SK-N-SH treated with all-trans-retinoic acid at 6 μM for 48 hours (cell line): ENCODE data around the gene ARSB.

Experiments used
- ATAC-seq: fragments of 200-7000 bp; cut with Tn5 transposase; 3 replicates; pipeline ENCODE4 v1.9.1; 2020; ENCODE audit warnings: mild to moderate bottlenecking, moderate library complexity
- ARNTL ChIP-seq: fragments of 450-650 bp; formaldehyde crosslinking; IDR thresholded peaks from 2 replicates; pipeline ENCODE4 v1.5.0; 2020; ENCODE audit warnings: low read depth, mild to moderate bottlenecking, moderate library complexity, borderline replicate concordance
- ESRRG ChIP-seq: fragments of 250-450 bp; sonication (Bioruptor Pico); IDR thresholded peaks from 2 replicates; pipeline ENCODE4 v1.6.1; 2021; ENCODE audit warnings: mild to moderate bottlenecking
- GLIS3 ChIP-seq: fragments of 250-450 bp; sonication (Bioruptor Pico); IDR thresholded peaks from 2 replicates; pipeline ENCODE4 v1.5.0; 2020; ENCODE audit warnings: mild to moderate bottlenecking, moderate library complexity
- RARB ChIP-seq: fragments of 250-450 bp; sonication (Bioruptor Pico); IDR thresholded peaks from 2 replicates; pipeline ENCODE4 v1.8.0; 2021; ENCODE audit warnings: mild to moderate bottlenecking, moderate library complexity
- SNAI2 ChIP-seq: fragments of 250-450 bp; sonication (Bioruptor Pico); IDR thresholded peaks from 2 replicates; pipeline ENCODE4 v1.5.0; 2020; ENCODE audit warnings: mild to moderate bottlenecking, moderate library complexity
- TCF4 ChIP-seq: fragments of 250-450 bp; sonication (Bioruptor Pico); IDR thresholded peaks from 2 replicates; pipeline ENCODE4 v1.8.0; 2021; ENCODE audit warnings: mild to moderate bottlenecking, moderate library complexity, borderline replicate concordance
- TOX ChIP-seq: fragments of 250-450 bp; sonication (Bioruptor Pico); IDR thresholded peaks from 2 replicates; pipeline ENCODE4 v1.8.0; 2021; ENCODE audit warnings: mild to moderate bottlenecking, moderate library complexity, borderline replicate concordance
- ZC3H10 ChIP-seq: fragments of 250-450 bp; sonication (Bioruptor Pico); IDR thresholded peaks from 2 replicates; pipeline ENCODE4 v1.5.1; 2021; ENCODE audit warnings: mild to moderate bottlenecking, moderate library complexity
- ZFP3 ChIP-seq: fragments of 250-450 bp; sonication (Bioruptor Pico); IDR thresholded peaks from 2 replicates; pipeline ENCODE4 v1.5.0; 2020; ENCODE audit warnings: mild to moderate bottlenecking, moderate library complexity
- ZNF70 ChIP-seq: fragments of 450-650 bp; formaldehyde crosslinking; IDR thresholded peaks from 2 replicates; pipeline ENCODE4 v1.5.0; 2020; ENCODE audit warnings: mild to moderate bottlenecking, moderate library complexity
- TF ChIP-seq, protein P1 (sequence below): fragments of 250-450 bp; sonication (Bioruptor Pico); IDR thresholded peaks from 2 replicates; pipeline ENCODE4 v1.5.1; 2020; ENCODE audit warnings: low read depth, mild to moderate bottlenecking, moderate library complexity
- TF ChIP-seq, protein P2 (sequence below): fragments of 250-450 bp; sonication (Bioruptor Pico); IDR thresholded peaks from 2 replicates; pipeline ENCODE4 v1.5.1; 2021; ENCODE audit warnings: mild to moderate bottlenecking, moderate library complexity

Gene ARSB

DNA sequence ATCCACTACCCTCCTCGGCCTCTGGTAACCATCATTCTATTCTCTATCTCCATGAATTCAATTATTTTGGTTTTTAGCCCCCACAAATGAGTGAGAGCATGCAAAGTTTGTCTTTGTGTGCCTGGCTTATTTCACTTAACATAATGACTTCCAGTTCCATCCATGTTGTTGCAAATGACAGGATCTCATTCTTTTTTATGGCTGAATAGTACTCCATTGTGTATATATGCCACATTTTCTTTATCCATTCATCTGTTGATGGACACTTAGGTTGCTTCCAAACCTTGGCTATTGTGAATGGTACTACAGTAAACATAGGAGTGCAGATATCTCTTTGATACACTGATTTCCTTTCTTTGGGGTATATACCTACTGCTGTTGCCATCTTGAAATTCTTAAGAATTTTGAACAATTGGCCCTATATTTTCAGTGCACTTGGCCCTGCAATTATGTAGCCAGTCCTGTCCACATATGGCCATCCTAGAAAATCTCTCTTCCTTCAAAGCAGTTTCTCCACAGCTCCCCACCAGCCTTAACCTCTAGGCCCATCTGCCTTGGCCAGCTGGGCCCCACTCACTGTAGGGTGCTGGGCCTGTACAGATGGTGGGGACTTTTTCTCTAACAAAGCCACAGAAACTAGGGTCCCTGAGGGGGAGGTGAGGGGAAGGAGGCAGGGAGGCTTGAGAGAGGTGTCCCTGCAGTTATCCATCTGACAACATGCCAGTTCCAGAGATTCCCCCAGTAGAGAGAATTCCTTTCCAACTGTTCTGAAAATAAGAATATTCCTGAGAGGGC is 254.6 kb downstream of the ARSB start:
- TF ChIP-seq ESRRG (CRISPR knock-in tag), result no peak
- TF ChIP-seq TCF4 (CRISPR knock-in tag), result no peak
- no peak for TF ChIP-seq ZNF70 (CRISPR knock-in tag)
- TF ChIP-seq ARNTL (CRISPR knock-in tag), result no peak
- TF ChIP-seq, protein P1, sequence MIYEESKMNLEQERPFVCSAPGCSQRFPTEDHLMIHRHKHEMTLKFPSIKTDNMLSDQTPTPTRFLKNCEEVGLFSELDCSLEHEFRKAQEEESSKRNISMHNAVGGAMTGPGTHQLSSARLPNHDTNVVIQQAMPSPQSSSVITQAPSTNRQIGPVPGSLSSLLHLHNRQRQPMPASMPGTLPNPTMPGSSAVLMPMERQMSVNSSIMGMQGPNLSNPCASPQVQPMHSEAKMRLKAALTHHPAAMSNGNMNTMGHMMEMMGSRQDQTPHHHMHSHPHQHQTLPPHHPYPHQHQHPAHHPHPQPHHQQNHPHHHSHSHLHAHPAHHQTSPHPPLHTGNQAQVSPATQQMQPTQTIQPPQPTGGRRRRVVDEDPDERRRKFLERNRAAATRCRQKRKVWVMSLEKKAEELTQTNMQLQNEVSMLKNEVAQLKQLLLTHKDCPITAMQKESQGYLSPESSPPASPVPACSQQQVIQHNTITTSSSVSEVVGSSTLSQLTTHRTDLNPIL (CRISPR knock-in tag), result no peak
- no peak for TF ChIP-seq GLIS3
- TF ChIP-seq, protein P2, sequence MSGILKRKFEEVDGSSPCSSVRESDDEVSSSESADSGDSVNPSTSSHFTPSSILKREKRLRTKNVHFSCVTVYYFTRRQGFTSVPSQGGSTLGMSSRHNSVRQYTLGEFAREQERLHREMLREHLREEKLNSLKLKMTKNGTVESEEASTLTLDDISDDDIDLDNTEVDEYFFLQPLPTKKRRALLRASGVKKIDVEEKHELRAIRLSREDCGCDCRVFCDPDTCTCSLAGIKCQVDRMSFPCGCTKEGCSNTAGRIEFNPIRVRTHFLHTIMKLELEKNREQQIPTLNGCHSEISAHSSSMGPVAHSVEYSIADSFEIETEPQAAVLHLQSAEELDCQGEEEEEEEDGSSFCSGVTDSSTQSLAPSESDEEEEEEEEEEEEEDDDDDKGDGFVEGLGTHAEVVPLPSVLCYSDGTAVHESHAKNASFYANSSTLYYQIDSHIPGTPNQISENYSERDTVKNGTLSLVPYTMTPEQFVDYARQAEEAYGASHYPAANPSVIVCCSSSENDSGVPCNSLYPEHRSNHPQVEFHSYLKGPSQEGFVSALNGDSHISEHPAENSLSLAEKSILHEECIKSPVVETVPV (CRISPR knock-in tag), result no peak
- no peak for TF ChIP-seq ZFP3 (CRISPR knock-in tag)
- TF ChIP-seq SNAI2 (CRISPR knock-in tag), result no peak
- no peak for ATAC-seq

DNA sequence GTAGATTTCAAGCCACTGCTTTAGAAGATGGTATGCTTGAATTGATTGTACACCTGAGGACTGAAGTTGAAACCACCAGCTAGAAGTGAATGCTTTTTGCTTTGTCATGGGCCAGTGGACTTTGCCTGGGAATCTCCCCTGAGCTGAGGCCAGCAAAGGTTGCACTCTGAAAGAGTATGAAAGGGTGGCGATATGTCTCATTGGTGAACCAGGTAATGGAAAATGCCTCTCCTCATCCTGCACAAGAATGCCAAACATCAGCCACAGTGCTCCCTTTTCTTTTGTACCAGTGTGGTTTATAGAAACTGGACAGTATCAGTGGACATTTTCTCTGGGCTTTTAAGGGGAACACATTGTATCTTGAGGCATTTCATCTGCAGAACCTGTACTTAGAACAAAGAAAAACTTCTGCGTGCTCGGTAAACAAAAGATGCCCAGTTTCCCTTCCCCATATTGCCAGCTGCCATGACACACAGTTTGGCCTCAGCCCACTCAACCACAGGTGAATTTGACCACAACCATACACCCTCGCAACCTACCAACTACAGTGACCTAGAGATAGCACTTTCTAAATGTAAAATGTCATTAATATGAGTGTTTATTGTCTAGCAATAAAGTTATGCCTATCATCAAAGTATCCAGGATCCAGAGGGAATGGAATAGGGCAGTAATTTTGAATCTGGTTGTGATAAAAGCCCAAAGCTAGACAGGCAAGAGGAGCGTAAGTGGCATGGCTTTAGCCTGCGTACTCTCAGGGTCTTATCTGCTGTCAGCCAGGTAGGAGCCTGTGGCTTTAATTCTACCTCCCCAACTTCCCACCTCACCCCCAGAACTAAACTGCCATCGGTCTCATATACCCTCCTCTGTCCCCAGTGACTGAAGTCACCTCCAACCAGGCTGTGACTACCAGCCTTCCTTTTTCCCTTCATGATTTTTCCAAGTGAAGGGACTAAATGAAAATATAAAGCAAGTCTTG is 257.0 kb downstream of the ARSB start:
- no peak for TF ChIP-seq ZC3H10 (CRISPR knock-in tag)
- TF ChIP-seq, protein P2 (CRISPR knock-in tag), result no peak
- no peak for TF ChIP-seq TOX (CRISPR knock-in tag)
- no peak for TF ChIP-seq RARB (CRISPR knock-in tag)
- TF ChIP-seq GLIS3, result no peak
- ATAC-seq, result no peak
